Lung microvascular endothelial cell (primary cell): Measurements from ENCODE around the gene C19orf44. TPM values are rescaled to one million over a fixed set of nuclear protein-coding genes. Genes with fewer than 3 reads are reported as not detected.
"Not testable (repeated sequence)": the region's sequence is repeated elsewhere in the genome, so short reads cannot be mapped to it uniquely, and the experiment has no call there.

Source experiments
- DNase-seq, 2 donors: peaks; one replicate each; pipeline versions ENCODE4 v3.0.0 to v3.0.0-alpha.2; 2010; ENCODE audit warnings: low read depth in 2 of 2
- total RNA-seq: library from RNA; depleted of rRNA; stranded (reverse); fragments of >200 nt; gene quantifications from 2 replicates; pipeline ENCODE4 v1.2.1, GENCODE V29; 2014

C19orf44 gene
- total RNA-seq, 1 donor from 2014 or later: 1.4 TPM

- no peak for DNase-seq
These were observed 28.6 kb upstream of the C19orf44 start for GRCh38 chr19:16467581-16467980.

- no peak for DNase-seq
These were observed 25.7 kb upstream of the C19orf44 start for GRCh38 chr19:16470541-16470910.

- DNase-seq: peak; percentile 40 to 43
These were observed 25.0 kb upstream of the C19orf44 start for GRCh38 chr19:16470911-16471811.

- not testable (repeated sequence) for DNase-seq
These were observed 23.7 kb upstream of the C19orf44 start for GRCh38 chr19:16472559-16472899.

GRCh38 chr19:16472992-16473391 lies 23.2 kb upstream of the C19orf44 start:
- no peak for DNase-seq

- peak in 1 of 2 donors; percentile 69 for DNase-seq
These were observed 22.3 kb upstream of the C19orf44 start for GRCh38 chr19:16473875-16474392.

GRCh38 chr19:16476401-16476800 lies 19.8 kb upstream of the C19orf44 start:
- DNase-seq: no peak

GRCh38 chr19:16477311-16477710 lies 18.9 kb upstream of the C19orf44 start:
- DNase-seq: no peak

GRCh38 chr19:16482745-16483144 lies 13.4 kb upstream of the C19orf44 start:
- no peak for DNase-seq

GRCh38 chr19:16486476-16486875 lies 9.7 kb upstream of the C19orf44 start:
- not testable (repeated sequence) for DNase-seq

GRCh38 chr19:16496613-16496983 lies 404 bp downstream of the C19orf44 start:
- peak; percentile 49 to 59 for DNase-seq

GRCh38 chr19:16497042-16497441 lies 848 bp downstream of the C19orf44 start:
- DNase-seq: no peak

GRCh38 chr19:16497837-16498236 lies 1.6 kb downstream of the C19orf44 start:
- no peak for DNase-seq

- DNase-seq: no peak
These were observed 8.1 kb downstream of the C19orf44 start for GRCh38 chr19:16504271-16504670.

- DNase-seq: not testable (repeated sequence)
These were observed 10.0 kb downstream of the C19orf44 start for GRCh38 chr19:16506161-16506560.

GRCh38 chr19:16506961-16507360 lies 10.8 kb downstream of the C19orf44 start:
- no peak for DNase-seq

GRCh38 chr19:16508546-16508945 lies 12.4 kb downstream of the C19orf44 start:
- no peak for DNase-seq

GRCh38 chr19:16509141-16510061 lies 13.2 kb downstream of the C19orf44 start:
- DNase-seq: no peak

- not testable (repeated sequence) for DNase-seq
These were observed 16.4 kb downstream of the C19orf44 start for GRCh38 chr19:16512611-16513010.

- DNase-seq: no peak
These were observed 18.3 kb downstream of the C19orf44 start for GRCh38 chr19:16514383-16515019.

- no peak for DNase-seq
These were observed 20.2 kb downstream of the C19orf44 start for GRCh38 chr19:16516381-16516780.
